GM19238 (cell line): Measurements from ENCODE around the gene TSPAN15.
"Not testable (repeated sequence)": the region's sequence is repeated elsewhere in the genome, so short reads cannot be mapped to it uniquely, and the experiment has no call there.

Experiments used
- DNase-seq: peaks from one replicate; pipeline ENCODE4 v3.0.0; 2011; ENCODE audit warnings: low spot score; ENCODE audit not compliant: insufficient read length

The TSPAN15 gene

GRCh38 chr10:69500864-69501468, 49.7 kb downstream of the TSPAN15 start:
- DNase-seq = no peak

DNA sequence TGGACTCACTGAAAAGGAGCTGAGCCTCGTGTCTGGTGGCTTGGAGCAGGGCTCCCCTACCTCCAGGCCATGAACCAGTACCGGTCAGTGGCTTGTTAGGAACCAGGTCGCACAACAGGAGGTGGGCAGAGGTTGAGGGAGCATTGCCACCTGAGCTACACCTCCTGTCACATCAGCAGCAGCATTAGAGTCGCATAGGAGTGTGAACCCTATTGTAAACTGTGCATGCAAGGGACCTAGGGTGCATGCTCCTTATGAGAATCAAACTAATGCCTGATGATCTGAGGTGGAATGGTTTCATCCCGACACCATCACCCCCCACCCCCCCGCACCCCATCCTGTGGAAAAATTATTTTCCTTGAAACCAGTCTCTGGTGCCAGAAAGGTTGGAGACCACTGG, 50.4 kb downstream of the TSPAN15 start:
- no peak for DNase-seq

- no peak for DNase-seq
These were observed 51.3 kb downstream of the TSPAN15 start for GRCh38 chr10:69502589-69502988.

DNA sequence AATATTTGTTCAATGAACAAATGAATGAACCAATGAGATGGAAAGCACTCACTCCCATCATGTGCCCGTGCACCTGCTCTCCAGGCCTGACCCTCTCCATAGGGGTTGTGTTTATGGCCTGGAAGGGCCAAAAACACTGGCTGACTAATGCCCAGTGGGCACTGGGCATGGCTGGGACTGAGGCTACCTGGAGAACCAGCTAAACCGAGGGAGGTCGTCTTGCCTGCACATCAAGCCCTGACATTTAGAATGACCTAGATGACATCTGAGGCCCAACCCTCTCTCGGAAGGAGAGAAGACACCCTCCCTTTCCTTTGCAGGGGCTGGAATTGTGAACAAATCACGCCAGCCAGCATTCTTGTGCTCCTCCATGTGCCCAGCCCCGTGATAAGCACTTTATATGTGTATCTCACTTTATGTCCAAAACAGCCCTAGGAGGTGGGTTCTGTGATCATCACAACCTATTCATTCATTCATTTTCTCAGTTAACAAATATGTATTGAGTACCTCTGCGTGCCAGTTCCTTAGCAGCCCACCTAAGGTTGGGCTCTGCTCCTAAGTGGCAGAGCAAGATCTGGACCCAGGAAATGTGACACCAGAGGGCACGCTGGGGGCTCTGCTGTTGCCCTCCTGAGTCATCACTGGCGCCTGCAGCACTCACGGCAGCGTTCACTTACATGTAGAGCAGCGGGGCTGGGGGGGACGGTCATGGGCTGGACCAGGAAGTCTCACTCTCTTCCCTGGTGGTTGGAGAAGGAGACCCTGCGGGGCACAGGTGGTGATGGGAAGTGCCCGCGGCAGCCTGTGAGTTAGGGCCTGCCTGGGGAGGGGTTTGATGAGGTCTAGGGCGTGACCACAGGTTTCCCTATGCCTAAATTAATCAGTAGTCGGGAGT, 52.0 kb downstream of the TSPAN15 start:
- DNase-seq = no peak

- DNase-seq = no peak
These were observed 52.6 kb downstream of the TSPAN15 start for GRCh38 chr10:69503896-69504265.

DNA sequence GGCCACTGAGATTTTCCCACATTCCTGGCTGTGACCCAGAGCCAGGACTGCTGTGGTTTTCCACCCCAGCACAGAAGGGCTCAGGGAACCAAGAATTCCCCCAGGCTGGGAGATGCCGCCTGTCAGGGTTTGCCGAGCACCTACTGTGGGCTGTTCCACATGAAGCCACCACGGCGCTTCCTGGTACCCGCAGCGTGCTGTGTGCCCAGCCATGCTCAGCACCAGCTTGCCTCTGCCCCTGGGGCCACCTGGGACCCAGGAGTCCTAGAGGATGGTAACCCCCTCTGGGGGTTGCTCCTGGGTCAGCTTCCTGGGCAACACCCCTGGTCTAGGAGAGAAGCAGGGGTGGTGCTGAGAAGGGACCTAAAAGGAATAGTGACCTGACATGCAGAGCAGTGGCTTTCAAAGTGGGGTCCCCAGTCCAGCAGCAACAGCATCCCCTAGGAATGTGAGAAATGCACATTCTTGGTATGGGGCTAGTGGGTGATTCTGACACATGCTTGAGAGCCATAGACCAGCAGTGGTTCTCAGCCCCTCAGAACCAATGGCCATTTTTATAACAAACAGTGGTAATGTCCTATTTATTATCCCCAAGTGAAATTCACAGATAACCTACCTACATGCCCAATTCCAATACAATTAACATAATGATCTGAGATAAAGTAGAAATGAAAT, 53.4 kb downstream of the TSPAN15 start:
- no peak for DNase-seq

- DNase-seq = no peak
These were observed 54.5 kb downstream of the TSPAN15 start for GRCh38 chr10:69505636-69506318.

DNA sequence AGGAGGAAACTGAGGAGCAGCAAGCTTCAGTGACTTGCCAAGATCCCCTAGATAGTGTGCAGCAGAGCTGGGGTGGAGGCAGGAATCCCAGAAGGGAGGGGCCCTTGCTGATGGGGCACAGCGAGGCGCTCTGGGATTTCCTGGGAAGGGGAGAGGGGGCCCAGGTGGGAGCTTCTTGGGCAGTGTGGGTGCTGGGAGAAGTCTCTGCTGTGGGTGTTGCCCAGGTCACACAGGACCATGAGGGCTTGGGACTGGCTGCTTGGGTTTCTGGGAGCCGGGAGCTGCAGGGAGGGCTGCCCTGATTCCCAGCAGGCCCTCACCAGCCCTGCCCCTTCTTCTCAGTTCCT, 55.2 kb downstream of the TSPAN15 start:
- no peak for DNase-seq

- DNase-seq = no peak
These were observed 55.8 kb downstream of the TSPAN15 start for GRCh38 chr10:69506834-69507713.

DNA sequence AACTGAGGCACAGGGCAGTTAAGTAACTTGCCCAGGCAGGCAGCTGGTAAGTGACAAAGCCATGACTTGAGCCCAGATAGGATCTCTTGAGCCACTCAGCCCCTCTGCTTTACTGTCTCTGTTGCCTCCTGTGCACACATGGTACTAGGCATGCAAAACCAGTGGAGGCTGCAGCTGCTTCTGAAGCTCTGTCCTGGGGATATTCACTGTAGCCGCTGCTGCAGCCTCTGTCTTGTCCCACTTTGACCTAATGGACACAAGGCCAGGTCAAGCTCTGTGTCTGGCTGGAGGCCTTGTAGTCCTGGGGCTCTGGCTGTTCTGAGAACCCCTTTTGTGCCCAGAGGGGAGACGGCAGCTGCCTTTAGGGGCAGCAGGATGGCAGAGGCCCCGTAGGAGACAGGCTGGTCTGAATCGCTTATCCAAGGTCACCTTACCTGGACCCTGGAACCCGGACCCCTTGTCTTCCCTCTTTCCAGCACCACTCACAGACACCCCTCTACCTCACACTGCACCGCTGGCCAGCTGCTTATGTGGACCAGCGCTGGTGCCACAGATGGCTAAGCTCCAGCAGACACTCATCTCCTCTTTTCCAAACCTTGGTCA, 57.6 kb downstream of the TSPAN15 start:
- no peak for DNase-seq

DNA sequence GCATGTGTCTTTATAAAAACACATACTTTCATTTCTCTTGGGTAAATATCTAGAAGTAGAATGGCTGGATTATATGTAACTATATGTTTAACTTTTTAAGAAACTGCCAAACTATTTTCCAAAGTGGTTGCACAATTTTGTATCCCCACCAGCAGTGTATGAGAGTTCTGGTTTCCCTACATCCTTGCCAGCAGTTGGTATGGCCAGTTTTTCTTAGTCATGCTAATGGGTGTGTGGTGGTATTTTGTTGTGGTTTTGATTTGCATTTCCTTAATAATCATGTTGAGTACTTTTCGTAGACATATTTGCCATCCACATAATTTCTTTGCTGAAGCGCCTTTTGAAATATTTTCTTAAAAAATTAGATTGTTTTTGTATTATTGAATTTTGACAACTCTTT, 61.6 kb downstream of the TSPAN15 start:
- no peak for DNase-seq

GRCh38 chr10:69513617-69514016, 62.4 kb downstream of the TSPAN15 start:
- DNase-seq = no peak

- DNase-seq = peak; percentile 80
These were observed 64.5 kb downstream of the TSPAN15 start for GRCh38 chr10:69515699-69516259.

GRCh38 chr10:69516316-69516715, 65.1 kb downstream of the TSPAN15 start:
- no peak for DNase-seq

- DNase-seq = no peak
These were observed 65.5 kb downstream of the TSPAN15 start for GRCh38 chr10:69516796-69517195.

- DNase-seq = no peak
These were observed 66.1 kb downstream of the TSPAN15 start for GRCh38 chr10:69517271-69517848.

DNA sequence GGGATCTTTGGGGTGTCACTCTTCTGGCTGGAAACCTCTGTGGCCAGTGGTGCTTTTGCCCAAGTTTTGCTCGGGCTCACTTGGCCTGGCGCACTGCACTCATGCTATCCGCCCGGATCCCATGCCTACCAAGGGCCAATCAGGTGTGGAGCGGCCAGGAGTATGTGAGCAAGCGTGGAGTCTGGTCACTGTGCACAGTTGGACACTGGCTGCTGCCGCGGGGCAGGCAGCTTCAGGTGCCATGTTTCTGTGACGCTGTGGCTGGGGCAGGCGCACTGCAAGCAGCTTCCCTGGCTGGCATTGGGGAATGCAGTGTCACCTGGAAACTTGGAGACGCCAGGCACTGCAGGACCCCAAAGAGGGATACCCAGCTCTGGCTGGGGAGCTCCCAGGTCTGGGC, 76.7 kb downstream of the TSPAN15 start:
- DNase-seq = no peak

- no peak for DNase-seq
These were observed 82.4 kb downstream of the TSPAN15 start for GRCh38 chr10:69533658-69534057.

GRCh38 chr10:69536521-69536920, 85.3 kb downstream of the TSPAN15 start:
- not testable (repeated sequence) for DNase-seq

GRCh38 chr10:69537449-69537848, 86.2 kb downstream of the TSPAN15 start:
- DNase-seq = no peak
